LNCaP clone FGC (cell line): ENCODE results near the gene FUBP3.

Source experiments
- DNase-seq: peaks from one replicate; pipeline ENCODE4 v3.0.0-alpha.2; 2011; ENCODE audit warnings: low read depth
- H3K4me3 ChIP-seq: 2 replicates; pipeline ENCODE4 v1.5.1; 2011; ENCODE audit warnings: mild to moderate bottlenecking, low read depth, low read length, control low read depth
- CTCF ChIP-seq: IDR thresholded peaks from 2 replicates; pipeline ENCODE4 v1.5.1; 2012; ENCODE audit warnings: mild to moderate bottlenecking; ENCODE audit not compliant: control insufficient read depth, insufficient read depth; ENCODE audit errors: extremely low read depth

FUBP3 gene

GRCh38 chr9:130651752-130652151 is 72.4 kb downstream of the FUBP3 start:
- H3K4me3 ChIP-seq: no peak overlapping the region
- no peak for DNase-seq
- TF ChIP-seq CTCF: no peak

GRCh38 chr9:130654879-130655278 is 75.5 kb downstream of the FUBP3 start:
- no peak overlapping the region for H3K4me3 ChIP-seq
- TF ChIP-seq CTCF: no peak
- no peak for DNase-seq

- DNase-seq: no peak
- H3K4me3 ChIP-seq: no peak overlapping the region
- no peak for TF ChIP-seq CTCF
These were observed 79.7 kb downstream of the FUBP3 start for GRCh38 chr9:130658893-130659698.

GRCh38 chr9:130659699-130660248 is 80.4 kb downstream of the FUBP3 start:
- no peak overlapping the region for H3K4me3 ChIP-seq
- no peak for DNase-seq
- no peak for TF ChIP-seq CTCF

- TF ChIP-seq CTCF: no peak
- no peak overlapping the region for H3K4me3 ChIP-seq
- DNase-seq: no peak
These were observed 80.9 kb downstream of the FUBP3 start for GRCh38 chr9:130660326-130660682.

- TF ChIP-seq CTCF: no peak
- H3K4me3 ChIP-seq: no peak overlapping the region
- no peak for DNase-seq
These were observed 81.5 kb downstream of the FUBP3 start for GRCh38 chr9:130660683-130661450.
